Measurements from ENCODE around the gene DNASE1L2. TPM values are rescaled to one million over a fixed set of nuclear protein-coding genes. Genes with fewer than 3 reads are reported as not detected.
A peak's percentile ranks its signal among the peaks of the same experiment; 100 is the strongest.

The DNASE1L2 gene
- total RNA-seq, 1 experiment from 2014 or later, result 1.9 TPM

GRCh38 chr16:2251296-2252111 lies 15.3 kb downstream of the DNASE1L2 start, which contains the start of gene ECI1 (continued):
- TF ChIP-seq CTCF (IDR thresholded peaks at IDR 0.05 in 2 of 3, conservative IDR thresholded peaks at IDR 0.05 in 1 of 3; ENCODE audit: borderline replicate concordance in 1 of 3, insufficient read depth in 1 of 3, low read depth in 2 of 3, low read length in 2 of 3) (peak; percentile 43 to 59 (median 49); a peak in 5 of 6 replicates), SRF (IDR thresholded peaks at IDR 0.05; ENCODE audit: low read depth) (no peak)

- intact Hi-C loops (cut with micrococcal nuclease), result loop anchor here (10.0 kb wide), 1 partner anchor 228 kb away; the partner anchor contains the start of gene NHERF2
- CTCF ChIA-PET, result interaction anchor here (1.0 to 2.7 kb wide), 2 partner anchors 57 to 248 kb away, joined by 3 to 24 read pairs; partner anchors contain the start of gene CASKIN1
- H3K9ac ChIP-seq (ENCODE audit: low read length), result no peak overlapping the region
- no peak overlapping the region for H3K4me2 ChIP-seq (ENCODE audit: low read length)
- POLR2A ChIA-PET, result interaction anchor here (1.8 to 2.8 kb wide), 3 partner anchors 11 to 97 kb away, joined by 9 to 21 read pairs (median 17); partner anchors contain the start of genes PGP and TRAF7
- H3K36me3 ChIP-seq (ENCODE audit: control insufficient read depth in 1 of 2, insufficient read depth in 2 of 2, low read length in 2 of 2), result peaks cover 33 to 43% of the 10 kb centered on the region in 2 experiments
- no peaks in the 10 kb centered on the region for H3K9me3 ChIP-seq (ENCODE audit: control insufficient read depth in 1 of 2, insufficient read depth in 1 of 2, low read depth in 1 of 2, low read length in 2 of 2)
- RAD21 ChIA-PET (ENCODE audit: low non-redundant PET in 1 of 2, low total read pairs in 2 of 2, uncharacterized antibody in 2 of 2, unreplicated experiment in 2 of 2), result no interaction called here
- H3K4me1 ChIP-seq (ENCODE audit: control insufficient read depth in 1 of 2, insufficient read depth in 2 of 2, low read length in 2 of 2), result peaks cover 15 to 31% of the 10 kb centered on the region in 2 experiments
- H4K20me1 ChIP-seq (ENCODE audit: insufficient read depth), result peaks cover 5% of the 10 kb centered on the region; the same call in 1 of the 2 replicates
- ATAC-seq (no peak), DNase-seq (ENCODE audit: low read depth, low spot score) (no peak)
- H3K79me2 ChIP-seq (ENCODE audit: insufficient read depth, low read length), result peaks cover 63% of the 10 kb centered on the region
- peak overlapping the region; percentile 89 for H3K27ac ChIP-seq (ENCODE audit: low read depth, low read length)
- BruUV-seq (replicated peaks), result no TSS peak
- H3K9me2 ChIP-seq (ENCODE audit: insufficient read depth), result no peaks in the 10 kb centered on the region
- H3K27me3 ChIP-seq (ENCODE audit: insufficient read depth, low read length), result no peaks in the 10 kb centered on the region
- no peak overlapping the region for H3K4me3 ChIP-seq (replicated peaks in 1 of 2; ENCODE audit: low read depth in 1 of 2, low read length in 2 of 2)
- no peak overlapping the region for H2AFZ ChIP-seq (ENCODE audit: low read depth, low read length, poor library complexity, severe bottlenecking)
- no peak for TF ChIP-seq YY1 (IDR thresholded peaks at IDR 0.05; ENCODE audit: extremely low read depth, insufficient replicate concordance, low read depth, low read length)
- no peak for TF ChIP-seq EZH2phosphoT487 (IDR thresholded peaks at IDR 0.05; ENCODE audit: borderline replicate concordance)
- no peak for TF ChIP-seq ZNF274 (IDR thresholded peaks at IDR 0.05; ENCODE audit: low read depth, low read length)
- TF ChIP-seq JUND (IDR thresholded peaks at IDR 0.05), result no peak
- TF ChIP-seq CTCF (IDR thresholded peaks at IDR 0.05 in 2 of 3, conservative IDR thresholded peaks at IDR 0.05 in 1 of 3; ENCODE audit: borderline replicate concordance in 1 of 3, insufficient read depth in 1 of 3, low read depth in 2 of 3, low read length in 2 of 3), result no peak
- TF ChIP-seq ATF3 (IDR thresholded peaks at IDR 0.05), result no peak
- TF ChIP-seq ZFX (IDR thresholded peaks at IDR 0.05), result no peak
- TF ChIP-seq FOSL1 (IDR thresholded peaks at IDR 0.05; ENCODE audit: low read depth), result no peak
- TF ChIP-seq SRF (IDR thresholded peaks at IDR 0.05; ENCODE audit: low read depth), result no peak
- TF ChIP-seq RAD21 (IDR thresholded peaks at IDR 0.05; ENCODE audit: low read depth), result no peak
- TF ChIP-seq POLR2AphosphoS5 (IDR thresholded peaks at IDR 0.05; ENCODE audit: low read depth, low read length), result no peak
- no peak for TF ChIP-seq EZH2 (IDR thresholded peaks at IDR 0.05)
- TF ChIP-seq ELF1 (IDR thresholded peaks at IDR 0.05; ENCODE audit: borderline replicate concordance, low read depth), result no peak
- TF ChIP-seq REST (IDR thresholded peaks at IDR 0.05; ENCODE audit: low read depth), result no peak
- no peak for TF ChIP-seq CBX3 (IDR thresholded peaks at IDR 0.05; ENCODE audit: low read depth)
- no peak for TF ChIP-seq CEBPB (IDR thresholded peaks at IDR 0.05; ENCODE audit: low read depth)
Observed at GRCh38 chr16:2252806-2253148, 16.5 kb downstream of the DNASE1L2 start.

Data from HCT116 (cell line).